ENCODE measurements around the gene ARHGAP18.

Gene ARHGAP18

GRCh38 chr6:129709769-129710449 lies at the start of gene ARHGAP18:
TSS of gene ARHGAP18 (minus strand) at chr6:129710177. CDS start at chr6:129710136, 41 bp downstream.
- no peak within 1 kb of the TSS for H3K27ac Mint-ChIP-seq
- no peaks in the 10 kb centered on the region for H3K9me3 Mint-ChIP-seq
- no peaks in the 10 kb centered on the region for H3K36me3 Mint-ChIP-seq (ENCODE audit: low read depth)
- H3K4me3 Mint-ChIP-seq = peak within 1 kb of the TSS; percentile 93
- H3K27me3 Mint-ChIP-seq (ENCODE audit: low read depth, poor library complexity) = peaks cover 12% of the 10 kb centered on the region
- TF ChIP-seq, protein P1, sequence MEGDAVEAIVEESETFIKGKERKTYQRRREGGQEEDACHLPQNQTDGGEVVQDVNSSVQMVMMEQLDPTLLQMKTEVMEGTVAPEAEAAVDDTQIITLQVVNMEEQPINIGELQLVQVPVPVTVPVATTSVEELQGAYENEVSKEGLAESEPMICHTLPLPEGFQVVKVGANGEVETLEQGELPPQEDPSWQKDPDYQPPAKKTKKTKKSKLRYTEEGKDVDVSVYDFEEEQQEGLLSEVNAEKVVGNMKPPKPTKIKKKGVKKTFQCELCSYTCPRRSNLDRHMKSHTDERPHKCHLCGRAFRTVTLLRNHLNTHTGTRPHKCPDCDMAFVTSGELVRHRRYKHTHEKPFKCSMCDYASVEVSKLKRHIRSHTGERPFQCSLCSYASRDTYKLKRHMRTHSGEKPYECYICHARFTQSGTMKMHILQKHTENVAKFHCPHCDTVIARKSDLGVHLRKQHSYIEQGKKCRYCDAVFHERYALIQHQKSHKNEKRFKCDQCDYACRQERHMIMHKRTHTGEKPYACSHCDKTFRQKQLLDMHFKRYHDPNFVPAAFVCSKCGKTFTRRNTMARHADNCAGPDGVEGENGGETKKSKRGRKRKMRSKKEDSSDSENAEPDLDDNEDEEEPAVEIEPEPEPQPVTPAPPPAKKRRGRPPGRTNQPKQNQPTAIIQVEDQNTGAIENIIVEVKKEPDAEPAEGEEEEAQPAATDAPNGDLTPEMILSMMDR (IDR thresholded peaks at IDR 0.05) = no peak
- peaks cover 18% of the 10 kb centered on the region for H3K4me1 Mint-ChIP-seq
- DNase-seq = peak; percentile 88

- Mint-ChIP-seq H3K36me3 (ENCODE audit: low read depth) (no peaks in the 10 kb centered on the region), H3K27ac (no peak overlapping the region), H3K27me3 (ENCODE audit: low read depth, poor library complexity) (no peaks in the 10 kb centered on the region), H3K4me1 (no peaks in the 10 kb centered on the region), H3K4me3 (no peak overlapping the region), H3K9me3 (no peaks in the 10 kb centered on the region)
- TF ChIP-seq, protein P1 (IDR thresholded peaks at IDR 0.05) = no peak
- DNase-seq = no peak
These were observed 45.8 kb upstream of the ARHGAP18 start for GRCh38 chr6:129755787-129756186.

DNA sequence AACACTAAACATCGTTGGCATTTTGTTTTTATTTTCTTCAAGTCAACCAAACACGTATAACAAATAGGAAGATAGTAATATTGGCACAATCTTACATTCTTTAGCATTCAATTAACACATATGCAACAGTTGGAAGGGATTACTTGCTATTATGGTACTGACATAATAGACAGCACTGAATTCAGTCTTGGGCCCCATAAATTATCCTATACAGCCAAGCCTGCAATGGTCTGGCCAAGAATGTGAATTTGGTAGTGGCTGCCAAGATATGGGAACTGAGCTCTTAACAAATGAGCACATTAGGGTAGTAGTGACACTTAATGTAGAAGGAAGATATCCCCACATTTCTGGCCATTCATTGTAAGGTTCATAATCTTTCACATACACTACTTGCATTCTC lies 44.8 kb upstream of the ARHGAP18 start:
- no peak overlapping the region for H3K27ac Mint-ChIP-seq
- H3K9me3 Mint-ChIP-seq = no peaks in the 10 kb centered on the region
- no peak overlapping the region for H3K4me3 Mint-ChIP-seq
- TF ChIP-seq, protein P1 (IDR thresholded peaks at IDR 0.05) = no peak
- DNase-seq = no peak
- no peaks in the 10 kb centered on the region for H3K27me3 Mint-ChIP-seq (ENCODE audit: low read depth, poor library complexity)
- H3K36me3 Mint-ChIP-seq (ENCODE audit: low read depth) = no peaks in the 10 kb centered on the region
- peaks cover 4% of the 10 kb centered on the region for H3K4me1 Mint-ChIP-seq

DNA sequence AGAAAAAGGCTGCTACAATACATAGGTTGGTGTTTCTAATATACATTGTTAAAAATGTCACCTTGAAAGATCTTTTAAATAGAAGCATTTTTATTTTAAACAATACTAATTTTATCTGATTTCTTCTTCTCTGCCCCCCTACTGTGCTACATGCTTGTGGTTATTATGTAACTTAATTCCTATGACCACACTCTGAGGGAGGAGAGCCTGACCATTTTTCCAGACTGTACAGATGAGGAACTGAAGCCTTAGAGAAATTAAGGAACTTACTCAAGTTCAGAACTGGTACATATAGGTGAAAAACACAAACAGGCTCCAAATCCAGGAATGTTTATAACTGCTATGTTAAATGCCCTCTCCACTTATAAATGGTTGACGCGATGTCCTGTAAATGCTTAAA lies 43.4 kb upstream of the ARHGAP18 start:
- H3K4me1 Mint-ChIP-seq = peaks cover 17% of the 10 kb centered on the region
- H3K36me3 Mint-ChIP-seq (ENCODE audit: low read depth) = no peaks in the 10 kb centered on the region
- no peak for DNase-seq
- no peaks in the 10 kb centered on the region for H3K9me3 Mint-ChIP-seq
- no peak overlapping the region for H3K27ac Mint-ChIP-seq
- TF ChIP-seq, protein P1 (IDR thresholded peaks at IDR 0.05) = no peak
- H3K27me3 Mint-ChIP-seq (ENCODE audit: low read depth, poor library complexity) = no peaks in the 10 kb centered on the region
- H3K4me3 Mint-ChIP-seq = no peak overlapping the region

- TF ChIP-seq, protein P1 (IDR thresholded peaks at IDR 0.05) = no peak
- DNase-seq = no peak
- Mint-ChIP-seq H3K27ac (no peak overlapping the region), H3K9me3 (no peaks in the 10 kb centered on the region), H3K27me3 (ENCODE audit: low read depth, poor library complexity) (no peaks in the 10 kb centered on the region), H3K36me3 (ENCODE audit: low read depth) (no peaks in the 10 kb centered on the region), H3K4me1 (peaks cover 21% of the 10 kb centered on the region), H3K4me3 (no peak overlapping the region)
These were observed 41.4 kb upstream of the ARHGAP18 start for GRCh38 chr6:129751384-129751783.

GRCh38 chr6:129750360-129750759 lies 40.4 kb upstream of the ARHGAP18 start:
- Mint-ChIP-seq H3K36me3 (ENCODE audit: low read depth) (no peaks in the 10 kb centered on the region), H3K27me3 (ENCODE audit: low read depth, poor library complexity) (no peaks in the 10 kb centered on the region), H3K27ac (no peak overlapping the region), H3K9me3 (no peaks in the 10 kb centered on the region), H3K4me3 (no peak overlapping the region), H3K4me1 (peaks cover 23% of the 10 kb centered on the region)
- no peak for DNase-seq
- TF ChIP-seq, protein P1 (IDR thresholded peaks at IDR 0.05) = no peak
